HFFc6 (cell line): ENCODE measurements around the gene MFSD2A. TPM values are rescaled to one million over a fixed set of nuclear protein-coding genes. Genes with fewer than 3 reads are reported as not detected.

Experiments used
- DNase-seq: peaks from one replicate; pipeline ENCODE4 v3.0.0-alpha.2; 2018
- H3K27ac Mint-ChIP-seq: 2 replicates; pipeline ENCODE4 v1.8.0; 2020; ENCODE audit warnings: mild to moderate bottlenecking, mixed read lengths
- H3K27me3 Mint-ChIP-seq: 2 replicates; pipeline ENCODE4 v1.8.0; 2021; ENCODE audit warnings: mild to moderate bottlenecking, moderate library complexity, mixed read lengths; ENCODE audit not compliant: insufficient read depth
- H3K36me3 Mint-ChIP-seq: 2 replicates; pipeline ENCODE4 v1.8.0; 2021; ENCODE audit warnings: low read depth, mixed read lengths
- H3K4me1 Mint-ChIP-seq: 2 replicates; pipeline ENCODE4 v1.8.0; 2020; ENCODE audit warnings: low read depth, mixed read lengths
- H3K4me3 Mint-ChIP-seq: 2 replicates; pipeline ENCODE4 v1.8.0; 2020; ENCODE audit warnings: mild to moderate bottlenecking, moderate library complexity, mixed read lengths
- H3K9me3 Mint-ChIP-seq: 2 replicates; pipeline ENCODE4 v1.8.0; 2020; ENCODE audit warnings: mild to moderate bottlenecking, mixed read lengths
- total RNA-seq, 6 experiments: library from RNA; stranded (reverse); fragmentation: NEBNext Ultra II Directional; extraction: Animal tissue kit (Norgen Biotek cat#: 25700); gene quantifications; 2 replicates in 1 of 6; 3 replicates in 5 of 6; pipeline ENCODE4 v1.2.3, GENCODE V29; 2021
- TF ChIP-seq, protein P1 (sequence below): fragments of 200-600 bp; sonication (generic); IDR thresholded peaks from 2 replicates; pipeline ENCODE4 v1.5.0; 2021; ENCODE audit warnings: antibody characterized with exemption, mild to moderate bottlenecking

MFSD2A gene
- total RNA-seq, 6 experiments from 2014 or later = 3.2 to 4.8 (median 3.5) TPM

GRCh38 chr1:40014812-40015594, 60.1 kb downstream of the MFSD2A start:
- peak overlapping the region; percentile 93 for H3K27ac Mint-ChIP-seq
- peak overlapping the region; percentile 70 for H3K4me3 Mint-ChIP-seq
- peaks cover 4% of the 10 kb centered on the region for H3K27me3 Mint-ChIP-seq
- H3K4me1 Mint-ChIP-seq = peaks cover 47% of the 10 kb centered on the region
- TF ChIP-seq, protein P1, sequence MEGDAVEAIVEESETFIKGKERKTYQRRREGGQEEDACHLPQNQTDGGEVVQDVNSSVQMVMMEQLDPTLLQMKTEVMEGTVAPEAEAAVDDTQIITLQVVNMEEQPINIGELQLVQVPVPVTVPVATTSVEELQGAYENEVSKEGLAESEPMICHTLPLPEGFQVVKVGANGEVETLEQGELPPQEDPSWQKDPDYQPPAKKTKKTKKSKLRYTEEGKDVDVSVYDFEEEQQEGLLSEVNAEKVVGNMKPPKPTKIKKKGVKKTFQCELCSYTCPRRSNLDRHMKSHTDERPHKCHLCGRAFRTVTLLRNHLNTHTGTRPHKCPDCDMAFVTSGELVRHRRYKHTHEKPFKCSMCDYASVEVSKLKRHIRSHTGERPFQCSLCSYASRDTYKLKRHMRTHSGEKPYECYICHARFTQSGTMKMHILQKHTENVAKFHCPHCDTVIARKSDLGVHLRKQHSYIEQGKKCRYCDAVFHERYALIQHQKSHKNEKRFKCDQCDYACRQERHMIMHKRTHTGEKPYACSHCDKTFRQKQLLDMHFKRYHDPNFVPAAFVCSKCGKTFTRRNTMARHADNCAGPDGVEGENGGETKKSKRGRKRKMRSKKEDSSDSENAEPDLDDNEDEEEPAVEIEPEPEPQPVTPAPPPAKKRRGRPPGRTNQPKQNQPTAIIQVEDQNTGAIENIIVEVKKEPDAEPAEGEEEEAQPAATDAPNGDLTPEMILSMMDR = no peak
- peak; percentile 91 for DNase-seq
- no peaks in the 10 kb centered on the region for H3K36me3 Mint-ChIP-seq
- no peaks in the 10 kb centered on the region for H3K9me3 Mint-ChIP-seq

DNA sequence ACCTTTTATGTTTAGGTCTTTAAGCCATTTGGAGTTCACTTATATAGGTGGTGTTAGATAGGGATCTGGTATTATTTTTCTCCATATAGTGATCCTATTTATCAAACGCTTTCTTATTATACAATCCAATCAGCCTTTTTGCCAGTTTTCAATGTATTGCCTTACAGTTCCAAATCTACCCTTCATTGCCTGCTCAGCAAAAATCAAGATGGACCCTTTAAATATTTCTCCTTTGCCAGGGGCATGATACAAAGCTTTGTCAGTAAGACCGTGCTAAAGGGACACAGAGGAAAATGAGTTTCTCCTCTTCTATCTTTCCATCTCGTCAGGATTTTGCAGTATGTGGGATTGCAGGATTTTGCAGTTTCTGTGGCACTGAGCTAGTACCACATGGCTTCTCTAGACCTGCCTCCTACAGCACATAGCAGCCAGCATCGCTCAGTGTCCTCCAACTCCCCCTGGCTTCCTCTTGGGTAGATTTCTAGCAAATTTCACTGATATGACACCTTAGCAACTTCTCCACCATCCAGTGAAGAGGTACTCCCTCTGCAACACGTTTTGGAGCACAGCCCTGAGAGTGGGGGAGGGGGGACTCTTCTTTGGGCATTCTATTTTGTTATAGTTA, 63.1 kb downstream of the MFSD2A start:
- H3K9me3 Mint-ChIP-seq = peaks cover 5% of the 10 kb centered on the region
- H3K27me3 Mint-ChIP-seq = no peaks in the 10 kb centered on the region; the same call in none of the 2 replicates
- peaks cover 44% of the 10 kb centered on the region for H3K4me1 Mint-ChIP-seq

More for the DNA sequence above, 63.1 kb downstream of the MFSD2A start:
- no peak overlapping the region for H3K4me3 Mint-ChIP-seq
- no peak for DNase-seq
- TF ChIP-seq, protein P1 = no peak
- H3K36me3 Mint-ChIP-seq = peaks cover 5% of the 10 kb centered on the region; the same call in 1 of the 2 replicates
- H3K27ac Mint-ChIP-seq = no peak overlapping the region

Other genes with a start within 250 kb of the MFSD2A start
- gene PPIE, start 216.3 kb upstream of the MFSD2A start, total RNA-seq = 10 to 100 TPM; 38.9 to 45.8 (median 41.7) TPM
- gene OXCT2, start 183.8 kb upstream of the MFSD2A start, total RNA-seq = 1 to 10 TPM in 5 of 6 experiments, under 1 TPM in 1; 0.81 to 2.3 (median 1.4) TPM
- not detected for gene BMP8B, start 166.3 kb upstream of the MFSD2A start, total RNA-seq
- 10 to 100 TPM; 12.8 to 19.1 (median 15.1) TPM for gene TRIT1, start 71.6 kb upstream of the MFSD2A start, total RNA-seq
- gene MYCL, start 53.2 kb upstream of the MFSD2A start, total RNA-seq = under 1 TPM; 0.17 to 0.52 (median 0.21) TPM
- 100 to 1,000 TPM; 665 to 743 (median 688) TPM for gene CAP1, start 85.6 kb downstream of the MFSD2A start, total RNA-seq
- gene PPT1, start 142.1 kb downstream of the MFSD2A start, total RNA-seq = 10 to 100 TPM; 73.1 to 88.8 (median 82.5) TPM
- gene RLF, start 206.2 kb downstream of the MFSD2A start, total RNA-seq = 10 to 100 TPM in 1 of 6 experiments, 1 to 10 TPM in 5; 7.2 to 10.2 (median 8.8) TPM